Measurements from ENCODE around the gene HHIPL1.

Gene HHIPL1

DNA sequence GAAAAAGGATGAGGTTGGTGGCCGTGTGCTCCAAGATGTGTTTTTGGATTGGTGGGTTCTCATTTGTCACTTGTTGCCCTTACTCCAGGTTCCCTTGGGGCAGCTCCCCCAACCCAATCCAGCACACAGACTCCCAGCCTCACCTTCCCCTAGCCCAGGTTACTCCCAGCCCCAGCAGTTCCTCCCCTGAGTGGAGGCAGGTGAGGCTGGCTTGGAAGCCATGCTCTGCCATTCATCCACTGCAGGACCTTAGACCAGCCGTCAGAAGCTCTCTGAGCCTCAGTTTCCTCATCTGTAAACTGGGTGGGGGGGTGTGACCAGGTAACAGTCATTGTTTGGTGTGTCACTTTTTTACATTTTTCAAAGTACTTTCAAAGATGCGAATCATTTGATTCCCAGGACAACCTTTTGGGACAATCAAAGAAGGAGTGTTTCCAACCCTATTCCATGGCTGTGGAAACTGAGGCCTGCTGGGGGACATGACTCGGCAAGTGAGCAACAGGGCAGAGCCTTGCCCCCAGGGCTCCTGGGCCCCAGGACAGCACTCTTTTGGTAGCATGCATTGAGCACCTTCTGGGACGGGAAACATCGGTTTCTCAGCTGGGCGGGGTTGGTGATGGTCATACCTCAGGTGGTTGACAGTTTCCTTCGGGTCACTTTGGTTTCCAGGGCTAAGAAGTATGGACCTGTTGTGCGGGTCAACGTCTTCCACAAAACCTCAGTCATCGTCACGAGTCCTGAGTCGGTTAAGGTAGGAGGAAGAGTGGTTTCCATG lies 46.4 kb downstream of the HHIPL1 start:
- DNase-seq: no peak

DNA sequence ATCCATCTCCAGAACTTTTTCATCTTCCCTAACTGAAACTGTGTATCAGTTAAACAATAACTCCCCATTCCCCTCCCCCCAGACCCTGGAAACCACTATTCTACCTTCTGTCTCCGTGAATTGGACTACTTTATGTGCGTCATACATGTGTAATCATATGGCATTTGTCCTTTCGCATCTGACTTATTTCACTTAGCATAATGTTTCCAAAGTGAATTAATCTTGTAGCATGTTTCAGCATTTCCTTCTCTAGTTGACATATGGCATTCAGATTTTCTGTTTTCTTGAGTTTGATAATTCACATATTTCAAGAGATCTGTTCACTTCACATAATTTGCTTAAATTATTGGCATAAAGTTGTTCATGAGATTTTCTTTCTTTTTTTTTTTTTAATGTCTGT lies 49.0 kb downstream of the HHIPL1 start:
- DNase-seq: no peak

DNA sequence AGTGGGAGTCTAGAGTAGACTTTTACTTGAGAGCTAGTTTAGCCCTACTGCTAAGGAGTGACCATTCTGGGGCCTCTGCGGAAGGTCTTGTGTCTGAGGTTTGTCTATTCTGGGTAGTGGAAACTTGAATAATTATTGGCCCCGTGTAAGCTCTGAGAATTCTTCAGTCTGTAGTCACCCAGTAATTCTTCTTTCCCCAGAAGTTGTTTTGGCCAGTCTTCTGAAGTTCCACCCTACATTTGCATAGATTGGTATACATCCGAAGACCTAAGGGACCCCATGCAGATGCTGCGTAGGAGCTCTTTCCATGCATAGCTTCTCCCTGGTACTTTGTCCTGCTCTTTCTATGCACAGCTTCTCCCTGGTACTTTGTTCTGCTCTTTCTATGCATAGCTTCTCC lies 52.0 kb downstream of the HHIPL1 start:
- DNase-seq: no peak

DNA sequence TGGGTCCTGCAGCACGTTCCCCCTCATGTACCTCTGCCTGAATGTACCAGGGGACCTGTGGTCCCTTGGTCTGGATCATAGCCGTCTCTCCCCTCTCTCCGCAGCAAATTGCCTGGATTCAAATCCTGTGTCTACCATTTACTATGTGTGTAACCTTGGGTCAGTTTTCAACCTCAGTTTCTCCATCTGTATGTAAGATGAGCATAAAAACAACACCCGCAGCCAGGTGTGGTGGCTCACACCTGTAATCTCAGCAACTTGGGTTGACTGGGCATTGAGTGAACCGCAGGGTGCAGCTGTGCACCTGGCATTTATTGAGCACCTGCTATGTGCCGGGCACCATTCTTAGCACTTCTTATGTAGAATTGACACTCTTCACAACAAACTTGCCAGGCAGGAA lies 53.3 kb downstream of the HHIPL1 start:
- no peak for DNase-seq

DNA sequence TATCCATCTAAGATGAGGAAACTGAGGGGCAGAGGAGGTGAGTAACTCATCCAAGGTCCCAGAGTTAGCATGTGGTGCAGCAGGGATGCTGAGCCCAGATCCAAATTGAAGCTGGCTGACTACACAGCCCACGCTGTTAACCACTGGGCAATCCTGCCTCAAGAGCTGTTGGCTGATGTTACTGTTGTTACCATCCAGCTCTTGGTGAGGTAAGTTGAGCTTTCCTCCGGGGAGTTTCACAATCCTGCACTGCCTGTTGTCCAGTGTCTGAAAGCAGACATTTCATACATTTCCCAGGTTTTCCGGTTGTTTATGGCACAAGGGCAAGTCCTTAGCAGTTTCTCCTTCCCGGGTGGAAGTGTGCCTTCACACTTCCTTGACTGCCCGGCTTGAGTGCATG lies 53.7 kb downstream of the HHIPL1 start:
- no peak for DNase-seq

DNA sequence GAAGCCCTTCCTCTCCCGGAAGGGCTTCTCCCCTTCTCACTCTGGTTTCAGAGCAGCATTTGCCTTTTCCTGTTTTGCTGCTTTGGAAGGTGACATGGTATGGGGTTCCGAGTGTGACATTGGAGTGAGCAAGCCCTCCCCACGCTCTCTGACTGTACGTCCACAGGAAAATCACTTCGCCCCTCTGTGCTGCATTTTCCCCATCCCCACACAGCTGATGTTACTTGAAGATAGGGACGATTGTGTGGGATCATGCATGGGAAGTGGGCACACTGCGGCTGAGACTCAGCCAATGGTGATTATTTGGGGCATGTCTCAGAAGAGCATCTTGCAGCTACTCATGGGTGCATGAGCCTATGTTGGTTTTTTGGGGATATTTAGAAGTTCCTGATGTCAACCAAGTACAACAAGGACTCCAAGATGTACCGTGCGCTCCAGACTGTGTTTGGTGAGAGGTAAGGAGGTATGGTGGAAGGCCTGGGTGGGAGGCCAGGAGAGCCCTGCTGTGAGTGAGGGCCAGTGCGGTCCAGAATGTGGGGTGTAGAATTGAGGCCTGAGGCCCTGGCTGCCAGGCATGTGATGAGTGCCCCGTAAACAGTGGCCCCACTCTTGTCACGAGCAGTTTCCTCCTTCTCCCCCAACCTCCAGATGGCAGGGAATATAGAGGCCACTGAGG lies 54.3 kb downstream of the HHIPL1 start:
- no peak for DNase-seq

DNA sequence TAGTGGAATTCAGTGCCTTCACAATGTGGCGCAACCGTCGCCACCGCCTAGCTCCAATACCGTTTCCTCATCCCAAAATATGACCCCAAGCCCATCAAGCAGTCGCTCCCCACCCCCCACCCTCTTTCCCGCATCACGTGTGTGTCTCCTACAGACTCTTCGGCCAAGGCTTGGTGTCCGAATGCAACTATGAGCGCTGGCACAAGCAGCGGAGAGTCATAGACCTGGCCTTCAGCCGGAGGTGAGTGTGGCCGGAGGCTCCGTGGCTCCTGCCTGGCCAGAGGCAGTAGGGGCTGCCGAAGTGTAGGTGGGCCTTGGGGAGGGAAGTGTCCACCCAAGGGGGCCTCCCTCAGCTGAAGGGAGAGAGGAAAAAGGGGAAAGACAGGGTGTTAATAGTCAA lies 54.9 kb downstream of the HHIPL1 start:
- no peak for DNase-seq

DNA sequence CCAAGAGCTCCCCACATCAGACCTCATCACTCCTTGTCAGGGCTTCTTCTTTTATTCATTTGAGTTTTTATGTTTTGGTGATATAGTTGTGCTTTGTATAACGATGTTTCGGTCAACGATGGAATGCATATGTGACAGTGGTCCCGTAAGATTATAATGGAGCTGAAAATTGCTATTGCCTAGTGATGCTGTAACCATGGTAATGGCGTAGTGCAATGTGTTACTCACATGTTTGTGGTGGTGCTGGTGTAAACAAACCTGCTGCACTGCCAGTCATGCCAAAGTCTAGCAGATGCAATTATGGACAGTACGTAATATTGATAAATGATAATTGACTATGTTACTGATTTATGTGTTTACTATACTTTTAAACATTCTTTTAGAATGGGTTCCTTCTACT lies 55.5 kb downstream of the HHIPL1 start:
- no peak for DNase-seq

DNA sequence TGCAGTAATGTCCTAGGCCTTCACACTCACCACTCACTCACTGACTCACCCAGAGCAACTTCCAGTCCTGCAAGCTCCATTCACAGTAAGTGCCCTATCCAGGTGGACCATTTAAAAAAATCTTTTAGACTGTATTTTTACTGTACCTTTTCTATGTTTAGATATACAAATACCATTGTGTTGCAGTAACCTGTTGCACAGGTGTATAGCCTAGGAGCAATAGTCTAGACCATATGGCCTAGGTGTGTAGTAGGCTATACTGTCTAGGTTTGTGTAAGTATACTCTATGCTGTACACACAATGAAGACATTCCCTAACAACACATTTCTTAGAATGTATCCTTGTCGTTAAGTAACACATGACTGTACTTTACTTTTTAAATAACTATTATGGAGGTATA lies 56.3 kb downstream of the HHIPL1 start:
- DNase-seq: no peak

DNA sequence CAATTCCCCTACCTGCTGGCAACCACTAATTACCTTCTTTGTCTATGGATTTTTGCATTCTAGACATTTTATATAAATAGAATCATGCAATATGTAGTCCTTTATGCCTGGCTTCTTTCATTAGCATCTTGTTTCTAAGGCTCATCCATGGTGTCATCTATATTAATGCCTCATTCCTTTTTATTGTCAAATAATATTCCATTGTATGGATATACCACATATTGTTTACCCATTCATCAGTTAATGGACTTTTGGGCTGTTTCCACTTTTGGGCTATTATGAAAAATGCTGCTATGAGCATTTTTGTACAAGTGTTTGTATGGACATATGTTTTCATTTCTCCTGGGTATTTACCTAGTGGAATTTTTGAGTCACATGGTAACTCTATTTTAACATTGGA lies 57.2 kb downstream of the HHIPL1 start:
- DNase-seq: no peak

DNA sequence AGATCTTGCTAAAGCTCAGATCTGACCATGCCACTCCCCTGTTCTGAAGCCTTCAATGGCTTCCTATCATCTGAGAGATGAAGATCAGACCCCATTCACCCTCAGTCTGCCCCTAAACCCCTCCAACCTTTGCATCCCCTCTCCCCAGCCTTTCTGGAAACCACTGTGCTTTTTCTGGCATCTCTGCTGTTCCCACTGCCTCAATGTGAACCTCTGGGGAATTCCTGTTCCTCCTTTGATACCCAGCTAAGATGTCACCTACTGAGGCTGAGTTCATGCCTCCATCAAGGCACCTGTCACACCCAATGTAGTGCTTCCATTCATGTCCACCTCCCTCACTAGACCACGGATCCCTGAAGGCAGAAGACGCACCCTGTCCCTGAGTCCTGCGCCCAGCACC lies 58.5 kb downstream of the HHIPL1 start:
- no peak for DNase-seq

DNA sequence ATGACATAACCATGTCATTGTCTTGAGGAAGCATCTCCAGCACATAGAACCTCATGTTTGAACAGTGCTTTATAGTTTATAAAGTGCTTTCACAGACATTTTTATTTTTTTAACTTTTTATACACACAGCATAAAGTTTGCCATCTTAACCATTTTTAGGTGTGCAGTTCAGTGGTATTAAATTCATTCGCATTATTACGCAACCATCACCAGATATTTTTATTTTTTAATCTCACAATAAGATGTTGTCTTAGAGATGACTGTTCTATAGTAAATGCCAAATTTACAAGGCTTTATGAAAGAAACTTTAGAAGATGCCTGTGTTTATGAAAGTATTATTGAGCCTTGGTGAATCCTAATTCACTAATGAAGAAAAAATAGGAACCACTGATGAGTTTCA lies 59.1 kb downstream of the HHIPL1 start:
- DNase-seq: no peak

DNA sequence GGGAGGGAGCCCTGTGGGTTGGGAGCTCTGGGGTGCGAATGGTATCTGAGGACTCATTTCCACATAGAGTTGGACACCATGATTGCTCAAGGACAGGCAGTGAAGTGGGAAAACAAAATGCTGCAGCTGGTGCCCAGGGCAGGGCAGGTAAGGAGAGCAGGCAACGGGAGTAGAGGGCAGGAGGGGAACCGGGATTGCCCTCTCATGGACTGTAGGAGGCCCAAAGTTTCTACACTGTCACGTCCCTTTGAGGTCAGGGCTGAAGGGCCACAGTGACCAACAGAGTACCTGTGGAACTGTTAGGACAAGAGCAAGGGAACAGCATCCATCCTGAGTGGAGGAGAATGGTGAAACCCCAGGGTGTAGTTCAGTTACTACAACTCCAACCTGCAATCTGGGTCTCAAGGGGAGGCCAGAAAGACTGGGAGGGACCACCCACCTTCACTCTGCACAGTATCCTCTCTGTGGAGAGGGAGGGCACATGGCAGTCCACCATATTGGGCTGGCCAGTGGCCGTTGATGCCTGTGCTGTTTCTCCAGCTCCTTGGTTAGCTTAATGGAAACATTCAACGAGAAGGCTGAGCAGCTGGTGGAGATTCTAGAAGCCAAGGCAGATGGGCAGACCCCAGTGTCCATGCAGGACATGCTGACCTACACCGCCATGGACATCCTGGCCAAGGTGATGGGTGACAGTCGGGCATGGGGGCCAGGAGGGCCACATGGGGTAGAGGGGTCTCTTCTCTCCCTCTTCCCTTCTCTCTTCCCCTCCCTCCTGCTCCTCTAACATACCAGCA lies 61.4 kb downstream of the HHIPL1 start:
- no peak for DNase-seq

DNA sequence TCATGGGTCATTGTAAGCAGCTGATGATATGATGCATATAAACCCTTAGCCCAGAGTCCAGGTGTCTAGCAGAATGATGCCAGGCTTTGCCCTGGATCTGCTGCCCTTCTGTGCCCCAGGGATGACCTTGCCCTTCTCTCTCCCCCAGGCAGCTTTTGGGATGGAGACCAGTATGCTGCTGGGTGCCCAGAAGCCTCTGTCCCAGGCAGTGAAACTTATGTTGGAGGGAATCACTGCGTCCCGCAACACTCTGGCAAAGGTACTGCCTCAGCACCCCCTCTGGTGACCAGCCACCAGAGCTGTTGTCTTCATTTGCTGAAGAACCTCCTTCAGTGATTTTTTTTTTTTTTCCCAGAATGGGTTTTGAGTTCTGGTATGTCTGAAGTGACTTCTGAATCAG lies 62.5 kb downstream of the HHIPL1 start:
- DNase-seq: no peak

DNA sequence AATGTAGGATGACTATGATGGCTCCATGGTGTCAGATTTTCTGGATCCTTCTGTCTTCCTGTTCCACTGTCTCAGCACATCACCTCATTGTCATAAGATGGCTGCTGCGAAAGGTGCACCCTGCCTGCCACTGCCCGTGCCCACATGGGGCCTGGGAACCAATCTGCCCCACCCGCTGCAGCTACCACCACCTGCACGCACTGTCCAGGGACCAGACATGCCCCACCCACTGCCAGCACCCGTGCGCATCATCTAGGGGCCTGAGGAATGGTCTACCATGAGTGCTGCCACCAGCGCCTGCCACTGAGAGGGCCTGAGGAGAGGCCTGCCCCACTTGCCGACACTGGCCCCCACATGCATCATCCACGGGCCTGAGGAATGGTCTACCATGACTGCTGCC lies 63.0 kb downstream of the HHIPL1 start:
- DNase-seq: no peak

DNA sequence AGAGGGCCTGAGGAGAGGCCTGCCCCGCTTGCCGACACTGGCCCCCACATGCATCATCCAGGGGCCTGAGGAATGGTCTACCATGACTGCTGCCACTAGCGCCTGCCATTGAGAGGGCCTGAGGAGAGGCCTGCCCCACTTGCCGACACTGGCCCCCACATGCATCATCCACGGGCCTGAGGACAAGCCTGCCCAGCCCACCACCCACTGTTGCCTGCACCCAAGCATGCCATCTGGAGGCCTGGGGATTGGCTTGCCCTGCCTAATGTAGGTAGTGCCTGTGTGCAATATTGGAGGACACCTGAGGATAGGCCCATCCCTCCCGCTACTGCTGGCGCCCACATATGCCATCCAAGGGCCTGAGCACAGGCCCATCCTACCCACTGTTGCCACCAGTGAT lies 63.5 kb downstream of the HHIPL1 start:
- no peak for DNase-seq

DNA sequence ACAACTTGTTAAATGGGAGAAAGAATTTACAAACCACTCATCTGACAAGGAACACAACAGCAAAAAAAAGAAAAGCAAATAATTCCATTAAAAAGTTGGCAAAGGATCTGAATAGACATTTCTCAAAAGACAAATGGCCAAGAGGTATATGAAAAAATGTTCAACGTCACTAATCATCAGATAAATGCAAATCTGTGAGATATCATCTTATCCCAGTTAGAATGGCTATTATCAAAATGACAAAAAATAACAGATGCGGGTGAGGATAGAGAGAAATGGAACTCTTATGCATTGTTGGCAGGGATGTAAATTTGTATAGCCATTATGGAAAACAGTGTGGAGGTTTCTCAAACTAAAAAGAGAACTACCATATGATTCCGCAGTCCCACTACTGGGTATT lies 69.0 kb downstream of the HHIPL1 start:
- no peak for DNase-seq

DNA sequence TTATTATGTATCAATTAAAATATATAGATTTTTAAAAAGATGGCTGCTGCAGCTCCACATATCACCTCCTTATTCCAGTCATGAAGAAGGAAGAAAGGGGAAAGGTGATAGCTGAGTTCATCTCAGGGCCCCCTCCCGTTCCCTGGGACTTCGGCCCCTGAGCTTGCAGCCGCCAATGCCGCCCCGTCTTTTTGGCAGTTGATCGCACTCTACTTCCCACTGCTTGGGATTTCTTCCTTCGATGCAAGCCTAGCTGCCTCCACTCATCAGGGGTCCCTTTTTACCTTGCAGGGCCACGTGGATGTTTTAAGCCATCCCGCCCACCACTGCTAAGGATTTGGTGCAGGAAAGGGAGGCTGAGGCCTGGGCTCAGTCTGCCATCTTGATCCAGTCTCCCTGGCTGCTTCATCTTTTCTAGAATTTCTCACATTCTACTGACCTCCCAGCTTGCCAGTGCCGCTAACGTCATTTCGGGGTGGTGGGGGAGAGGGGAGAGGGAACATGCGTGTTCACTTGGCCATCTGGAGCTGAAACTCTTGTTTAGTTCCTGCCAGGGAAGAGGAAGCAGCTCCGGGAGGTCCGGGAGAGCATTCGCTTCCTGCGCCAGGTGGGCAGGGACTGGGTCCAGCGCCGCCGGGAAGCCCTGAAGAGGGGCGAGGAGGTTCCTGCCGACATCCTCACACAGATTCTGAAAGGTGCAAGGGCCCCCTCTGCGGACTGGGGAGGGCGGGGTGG lies 70.5 kb downstream of the HHIPL1 start:
- DNase-seq: no peak

DNA sequence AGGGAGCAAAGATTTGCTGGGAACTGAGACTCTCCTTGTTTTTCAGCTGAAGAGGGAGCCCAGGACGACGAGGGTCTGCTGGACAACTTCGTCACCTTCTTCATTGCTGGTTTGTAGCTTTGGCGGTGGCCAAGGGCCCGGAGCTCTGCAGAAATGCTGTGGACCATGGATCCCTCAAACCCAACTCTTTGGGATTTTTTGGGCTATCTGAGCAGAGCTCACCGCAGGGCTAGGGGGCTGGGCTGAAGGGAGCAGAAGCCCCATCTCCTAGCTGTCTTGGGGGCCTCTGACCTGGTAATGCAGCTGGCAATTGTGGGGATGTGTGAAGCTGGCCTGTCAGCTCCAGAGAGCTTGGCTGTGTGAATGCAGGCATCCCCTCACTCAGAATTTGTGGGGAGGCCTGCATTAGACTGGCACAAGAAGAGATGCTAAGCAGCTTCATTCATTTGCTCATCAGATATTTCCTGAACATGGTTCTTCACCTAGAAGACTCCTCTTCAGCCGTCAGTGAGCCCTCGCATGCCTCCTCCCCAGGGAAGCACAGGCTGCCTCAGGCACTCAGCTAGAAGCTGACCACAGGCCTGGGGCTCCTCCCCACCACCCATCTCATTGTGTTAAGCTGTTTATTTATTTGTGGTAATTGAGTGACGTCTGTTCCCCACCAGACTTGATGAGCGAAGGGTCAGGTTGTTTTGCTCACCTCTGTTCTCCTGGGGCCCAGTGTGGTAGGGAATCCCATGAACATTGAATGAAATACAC lies 71.3 kb downstream of the HHIPL1 start:
- no peak for DNase-seq

DNA sequence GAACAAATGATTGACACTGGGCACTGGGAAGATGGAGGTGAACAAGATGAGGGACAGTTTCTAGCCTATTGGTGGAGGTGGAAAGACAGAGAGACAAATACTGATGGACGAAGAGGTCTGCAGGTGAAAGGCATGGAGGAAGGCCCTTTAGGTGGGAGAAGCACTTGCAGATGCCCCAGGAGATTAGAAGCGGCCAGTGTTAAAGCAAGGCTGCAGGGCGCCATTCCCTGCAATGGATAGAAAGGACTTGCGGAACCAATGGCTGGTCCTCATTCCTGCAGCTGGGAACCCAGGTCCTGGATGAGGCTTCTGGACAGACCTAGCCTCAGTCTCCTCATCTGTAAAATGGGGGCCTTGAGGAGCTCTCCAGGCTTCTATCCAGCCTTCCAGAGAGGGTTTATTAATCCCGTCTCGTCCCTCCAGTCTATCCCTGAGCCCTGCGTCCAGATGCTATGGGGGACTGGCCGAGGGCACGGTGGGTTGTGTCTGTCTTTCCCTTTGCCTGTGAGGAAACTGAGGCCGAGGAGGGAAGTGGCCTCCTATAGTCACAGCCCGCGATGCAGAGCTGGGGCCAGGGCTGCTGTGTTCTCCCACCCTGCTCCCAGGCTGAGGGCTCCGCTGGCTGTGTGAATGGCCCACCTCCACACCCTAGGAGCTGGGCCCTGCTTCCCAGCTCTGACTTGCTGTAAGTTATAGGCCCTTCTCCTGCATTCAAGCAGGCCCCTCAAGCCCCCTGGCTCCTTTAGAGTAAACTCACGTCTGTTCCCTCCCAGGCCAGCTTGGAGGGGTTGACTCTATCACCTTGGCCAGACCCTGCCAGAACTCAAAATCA lies 72.1 kb downstream of the HHIPL1 start:
- DNase-seq: no peak

DNA sequence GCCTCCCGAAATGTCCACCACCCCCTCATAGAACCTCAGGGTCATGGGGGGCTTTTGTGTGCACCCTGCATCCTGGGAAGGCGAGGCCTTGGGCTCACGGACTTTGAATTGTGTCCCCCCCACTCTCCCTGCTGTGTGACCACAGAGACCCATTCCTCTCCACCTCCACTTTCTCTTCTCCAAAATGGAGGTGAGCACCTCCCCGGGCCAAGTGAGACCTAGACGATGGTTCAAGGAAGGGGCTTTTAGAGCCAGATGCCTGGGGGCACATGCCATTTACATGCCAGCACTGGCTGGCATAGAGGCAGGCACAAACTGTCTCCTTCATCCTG lies 72.7 kb downstream of the HHIPL1 start:
- DNase-seq: no peak
